ENCODE measurements around the gene ITPR1.

Gene ITPR1

DNA sequence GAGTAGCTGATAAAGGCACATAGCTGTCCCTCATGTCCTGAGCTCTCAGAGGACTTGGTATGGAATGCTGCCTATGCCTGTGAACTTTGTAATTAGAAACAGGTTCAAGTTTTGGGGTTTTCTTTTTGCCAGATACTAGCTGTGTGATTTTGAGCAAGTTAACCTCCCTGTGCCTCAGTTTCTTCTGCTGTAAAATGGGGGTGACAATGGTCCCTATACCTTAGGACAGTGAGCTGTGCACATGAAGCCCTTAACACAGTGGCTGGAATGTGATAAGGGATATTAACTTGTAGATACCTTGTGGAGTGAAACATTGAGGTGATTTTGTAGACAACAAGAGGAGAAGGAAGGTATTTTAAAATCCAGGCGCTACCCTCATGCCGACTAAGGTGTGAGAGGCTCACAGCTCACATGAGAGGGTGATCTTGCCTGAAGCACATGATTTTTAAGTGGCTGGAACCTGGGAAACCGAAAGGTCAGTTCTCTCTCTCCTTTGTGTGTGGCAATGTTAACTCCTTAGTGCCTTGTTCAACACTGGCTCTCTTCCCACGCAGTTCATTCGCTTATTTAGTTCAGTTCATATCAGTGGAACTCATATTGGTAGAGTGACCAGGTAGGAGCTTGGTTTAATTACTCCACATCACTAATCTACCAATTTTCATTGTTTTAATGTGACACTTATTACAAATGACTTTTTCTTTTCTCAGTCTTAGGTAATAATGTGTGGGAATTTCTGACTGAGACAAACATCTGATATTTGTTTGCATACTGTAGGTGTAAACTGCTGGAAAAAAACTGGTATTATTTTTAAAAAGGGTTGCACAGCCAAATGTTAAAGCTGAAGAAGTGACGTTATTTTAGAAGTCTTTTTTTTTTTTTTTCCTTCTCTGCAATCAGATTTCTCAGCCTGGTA is 236.2 kb downstream of the ITPR1 start:
- DNase-seq: no peak

DNA sequence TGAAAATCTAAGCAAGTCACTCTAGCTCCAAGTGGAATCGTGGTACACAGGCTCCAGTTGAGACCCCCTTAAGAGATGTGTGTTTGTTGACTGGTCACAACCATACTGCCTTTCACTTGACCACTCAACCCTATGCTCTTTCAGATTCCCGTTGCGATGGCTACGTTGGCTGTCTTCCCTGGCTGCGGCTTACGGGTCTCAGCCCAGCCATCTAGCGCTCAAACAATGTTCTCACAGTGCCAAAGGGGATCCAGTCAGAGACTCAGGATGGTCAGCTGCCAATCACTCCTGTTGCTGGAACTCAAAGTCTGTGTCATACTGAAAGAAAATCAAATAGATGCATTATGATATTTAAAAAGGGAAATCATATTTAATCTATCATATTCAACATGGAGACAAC is 237.6 kb downstream of the ITPR1 start:
- no peak for DNase-seq

DNA sequence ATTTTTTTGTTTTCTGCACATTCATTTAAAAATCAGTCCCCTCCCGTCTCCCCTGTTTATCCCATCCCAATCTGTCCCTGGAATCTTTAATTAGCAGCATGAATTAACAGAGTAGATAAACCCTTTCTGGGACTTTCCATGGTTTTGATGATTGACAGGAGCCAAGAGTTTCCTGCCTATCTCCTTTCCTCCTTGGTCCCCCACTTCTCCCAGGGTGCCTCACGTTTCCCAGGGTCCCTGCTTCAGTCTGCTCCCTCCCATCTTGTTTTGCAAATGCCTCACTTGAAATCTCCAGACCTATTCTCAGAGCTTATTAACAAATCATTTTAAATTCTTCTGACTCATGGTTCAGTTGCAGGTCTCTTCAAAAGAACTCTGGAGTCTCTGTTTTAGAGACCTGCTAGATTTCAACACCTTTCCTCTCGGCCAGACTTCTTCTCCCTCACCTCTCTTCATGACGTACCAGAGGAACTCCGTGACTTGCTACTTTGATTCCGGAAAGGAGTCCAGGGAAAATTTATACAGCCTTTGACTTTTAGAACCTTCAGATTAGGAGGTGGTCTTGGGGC is 238.5 kb downstream of the ITPR1 start:
- no peak for DNase-seq

DNA sequence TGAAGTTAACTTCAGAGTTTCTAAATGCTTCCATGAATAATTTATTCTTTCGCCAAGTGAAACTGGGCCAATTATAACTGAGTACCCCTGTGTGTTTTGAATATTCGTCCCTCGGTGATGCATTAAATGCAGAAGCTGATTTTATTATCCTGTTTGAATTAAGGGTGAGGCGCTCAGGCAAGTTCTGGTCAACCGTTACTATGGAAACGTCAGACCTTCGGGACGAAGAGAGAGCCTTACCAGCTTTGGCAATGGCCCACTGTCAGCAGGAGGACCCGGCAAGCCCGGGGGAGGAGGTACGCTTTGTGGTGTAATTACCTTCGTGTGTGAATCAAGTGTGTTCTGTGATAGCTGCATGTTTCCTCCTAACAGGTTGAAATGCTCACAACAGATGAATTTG is 239.8 kb downstream of the ITPR1 start:
- DNase-seq: no peak

DNA sequence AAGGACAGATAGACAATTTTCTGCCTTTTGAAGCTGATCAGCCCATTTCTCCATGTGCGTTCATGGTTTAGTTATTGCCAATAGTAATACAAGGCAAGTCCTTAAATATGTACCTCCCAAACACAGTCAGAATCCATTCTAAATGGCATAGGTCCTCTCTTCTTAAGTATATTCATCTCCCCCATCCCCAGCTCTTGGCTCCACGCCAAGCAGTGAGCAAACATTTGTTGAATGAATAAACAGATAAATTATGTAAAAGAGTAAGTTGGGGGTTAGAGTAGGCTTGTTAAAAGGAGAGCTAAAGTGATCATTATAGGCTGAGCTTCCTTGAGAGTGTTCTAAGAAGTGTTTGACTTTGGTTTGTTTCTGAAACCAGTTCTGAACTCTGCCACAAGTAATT is 241.3 kb downstream of the ITPR1 start:
- no peak for DNase-seq

DNA sequence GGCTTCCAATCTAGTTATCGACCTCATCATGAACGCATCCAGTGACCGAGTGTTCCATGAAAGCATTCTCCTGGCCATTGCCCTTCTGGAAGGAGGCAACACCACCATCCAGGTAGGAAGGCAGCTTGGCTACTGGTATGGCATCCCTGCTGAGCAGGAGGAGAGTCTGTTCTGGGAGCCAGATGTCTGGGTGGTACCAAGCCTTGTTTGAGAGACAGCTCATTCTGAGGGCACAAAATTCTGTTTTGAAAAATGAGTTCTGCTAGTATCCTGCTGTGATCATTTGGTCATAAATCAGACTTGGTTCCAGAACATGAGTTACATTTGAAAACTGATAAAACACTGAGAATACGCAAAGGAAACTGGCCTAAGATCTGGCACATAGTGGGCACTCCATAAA is 242.1 kb downstream of the ITPR1 start:
- DNase-seq: no peak

DNA sequence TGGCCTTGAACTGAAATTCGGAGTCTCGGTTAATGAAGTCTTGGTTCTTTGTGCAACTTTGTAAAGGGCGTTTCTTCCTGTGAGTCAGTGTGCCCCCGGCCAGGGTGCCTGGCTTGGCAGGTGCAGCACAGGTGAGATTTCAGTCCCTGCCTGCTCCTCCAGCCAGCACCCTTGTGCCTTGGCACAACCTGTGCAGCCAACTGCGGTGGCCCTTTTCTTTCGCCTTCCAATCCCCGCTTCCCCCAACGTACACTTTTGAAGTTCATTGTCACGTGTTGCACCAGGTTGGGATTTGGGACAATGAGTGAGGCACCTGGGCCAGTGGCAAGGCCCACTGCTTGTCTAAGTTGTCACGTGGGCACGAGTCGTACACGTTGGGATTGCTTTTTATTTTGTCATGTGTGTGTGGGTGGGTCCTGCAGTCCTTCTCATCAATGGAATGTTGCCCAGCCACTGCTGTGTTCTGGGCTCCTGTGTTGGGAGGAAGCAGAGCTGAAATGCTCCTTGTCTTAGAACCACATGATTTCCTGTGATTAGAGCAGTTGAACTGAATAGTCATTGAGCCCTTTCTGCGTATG is 243.2 kb downstream of the ITPR1 start:
- DNase-seq: no peak

DNA sequence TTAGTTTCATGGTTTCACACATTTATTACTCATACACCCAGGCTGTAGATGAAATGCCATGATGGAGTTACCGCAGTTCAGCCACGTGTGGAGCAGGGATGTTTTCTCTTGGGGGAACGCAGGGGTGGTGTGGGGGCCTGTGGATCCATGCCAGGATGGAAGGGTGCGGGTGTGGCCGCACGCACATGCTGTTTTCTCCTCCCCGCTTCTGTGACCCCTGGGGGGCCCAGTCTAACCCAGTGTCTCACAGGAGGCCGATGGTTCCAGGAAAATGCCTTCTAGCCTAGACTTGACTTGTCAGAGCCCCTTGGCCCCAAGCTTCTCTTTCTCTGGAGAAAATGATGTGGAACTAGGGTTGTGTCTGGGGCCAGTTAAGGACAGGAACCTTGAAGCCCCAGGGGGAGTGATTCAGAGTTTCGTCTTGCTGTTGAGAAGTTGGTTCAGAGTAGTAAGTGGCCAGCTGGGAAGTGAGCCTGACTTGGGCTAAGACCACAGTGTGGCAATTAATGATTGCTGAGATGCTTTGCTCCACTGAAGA is 245.7 kb downstream of the ITPR1 start:
- DNase-seq: no peak

DNA sequence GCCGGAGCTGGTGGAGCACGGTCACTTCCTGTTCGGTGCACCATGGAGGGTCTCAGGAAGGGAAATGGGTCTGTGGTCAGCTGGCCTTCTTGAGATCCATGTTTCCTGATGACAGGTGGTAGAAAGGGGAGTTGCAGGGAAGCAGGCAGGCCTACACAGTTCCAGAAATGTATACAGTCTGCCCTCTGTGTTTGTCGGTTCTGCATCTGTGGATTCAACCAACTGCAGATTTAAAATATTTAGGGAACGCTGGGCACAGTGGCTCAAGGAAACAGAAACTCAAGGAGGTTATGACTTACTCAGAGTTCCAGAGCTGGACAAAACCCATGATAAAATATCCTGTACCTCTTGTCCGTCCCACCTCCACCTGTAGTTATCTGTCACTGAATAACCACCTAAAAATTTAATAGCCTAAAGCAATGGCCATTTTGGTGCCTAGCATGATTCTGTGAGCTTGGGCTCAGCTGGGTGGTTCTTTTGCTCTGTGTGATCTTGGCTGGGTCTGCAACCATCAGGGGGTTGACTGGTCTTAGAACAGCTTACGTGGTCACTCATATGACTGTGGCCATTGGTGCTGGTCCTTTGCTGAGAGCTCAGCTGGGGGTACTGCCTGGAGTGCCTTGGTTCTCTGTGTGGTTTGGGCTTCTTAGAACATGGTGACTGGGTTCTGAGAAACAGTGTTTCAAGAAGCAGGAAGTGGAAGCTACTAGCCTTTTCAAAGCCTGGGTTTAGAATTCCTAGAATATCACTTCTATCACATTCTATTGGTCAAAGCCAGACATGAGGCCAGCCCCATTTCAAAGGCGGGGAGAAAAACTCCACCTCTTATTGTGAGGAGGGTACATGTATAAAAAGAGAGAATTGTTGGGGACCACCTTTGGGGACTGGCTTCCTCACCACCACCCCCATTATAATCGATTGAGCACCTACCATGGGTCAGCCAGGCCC is 246.4 kb downstream of the ITPR1 start:
- no peak for DNase-seq

DNA sequence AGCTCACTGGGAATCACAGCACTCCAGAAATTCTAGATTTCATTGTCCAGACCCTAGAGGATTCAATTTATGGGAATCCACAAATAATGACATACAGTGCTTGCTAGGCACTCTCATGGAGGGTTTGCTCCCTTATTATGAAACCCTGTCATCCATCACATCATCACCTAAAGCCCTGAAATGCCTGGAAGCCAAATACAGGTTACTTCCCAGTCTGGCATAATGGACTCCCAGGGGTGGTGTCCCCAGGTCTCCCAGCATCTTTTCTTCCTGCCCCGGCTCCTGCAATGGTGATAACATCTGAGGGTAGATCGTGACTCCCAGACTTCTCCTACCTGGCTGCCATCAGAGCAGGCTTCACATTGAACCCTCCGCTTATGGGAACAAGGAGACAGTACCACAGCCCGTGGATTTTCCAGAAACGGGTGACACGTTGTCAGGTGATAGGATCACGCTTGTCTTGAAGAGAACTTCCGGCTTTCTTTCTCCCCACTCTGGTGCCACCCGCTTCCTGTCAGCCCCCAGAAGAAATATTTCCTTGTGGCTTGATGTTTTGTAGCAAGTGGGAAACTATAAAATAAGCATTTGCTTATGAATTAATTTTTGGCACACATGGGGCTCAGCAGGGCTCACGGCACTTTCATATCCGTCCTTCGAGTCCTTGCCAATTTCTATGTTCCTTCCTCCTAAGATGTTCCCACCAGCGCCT is 247.4 kb downstream of the ITPR1 start:
- no peak for DNase-seq

DNA sequence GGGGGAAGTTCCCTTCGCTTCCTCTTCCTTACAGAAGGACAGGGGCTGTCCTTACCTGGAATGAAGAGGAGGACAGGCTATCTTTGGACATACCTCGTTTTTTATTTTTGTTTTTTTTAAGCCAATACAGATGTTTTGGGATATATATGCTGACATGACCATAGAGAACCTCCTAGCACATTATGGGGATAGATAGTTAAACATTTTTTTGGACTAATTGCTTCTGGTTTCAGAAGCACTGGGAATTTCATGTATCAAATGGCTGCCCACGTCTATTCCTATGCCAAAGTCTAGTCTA is 247.9 kb downstream of the ITPR1 start:
- DNase-seq: no peak

DNA sequence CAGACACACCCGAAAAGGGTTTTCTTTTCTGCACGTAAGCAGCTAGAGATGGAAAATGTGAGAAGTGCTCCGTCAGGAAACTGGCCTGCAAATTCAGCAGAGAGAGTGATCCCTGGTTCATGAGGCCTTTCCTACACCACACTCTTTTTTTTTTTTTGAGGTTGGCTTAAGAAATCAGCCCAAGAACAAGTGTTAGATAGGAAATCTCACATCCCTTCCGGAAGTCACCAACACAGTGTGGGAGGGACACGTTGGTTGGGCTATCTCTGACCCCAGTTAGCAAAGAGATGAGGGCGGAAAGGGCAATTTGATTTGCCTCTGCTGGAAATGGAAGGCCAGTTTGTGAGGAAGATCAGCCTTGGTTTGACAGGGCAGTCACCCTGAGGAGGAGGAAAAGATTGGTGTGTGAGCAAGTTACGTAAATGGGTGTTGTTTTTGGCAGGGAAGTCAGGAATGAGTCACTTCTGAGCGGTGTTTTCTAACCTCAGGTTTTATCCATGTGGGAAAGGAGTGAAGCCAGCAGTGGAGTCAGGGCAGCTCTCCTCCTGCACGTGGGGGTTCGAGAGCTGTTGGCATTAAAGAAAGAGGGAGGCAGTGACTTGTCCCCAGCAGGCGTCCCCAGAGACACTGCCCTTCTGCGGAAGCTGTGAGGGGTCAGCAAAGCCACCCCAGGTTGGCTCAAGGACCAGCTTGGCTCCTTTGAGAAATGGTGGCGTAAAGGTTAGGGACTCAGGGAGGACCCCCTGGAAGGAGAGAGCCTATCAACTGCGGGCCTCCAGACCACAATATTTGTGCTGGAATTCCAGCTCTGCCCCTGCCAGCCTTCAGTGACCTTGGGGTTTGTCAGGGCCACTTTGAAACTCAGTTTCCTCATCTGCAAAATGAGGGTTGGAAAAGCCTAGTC is 248.5 kb downstream of the ITPR1 start:
- DNase-seq: no peak

DNA sequence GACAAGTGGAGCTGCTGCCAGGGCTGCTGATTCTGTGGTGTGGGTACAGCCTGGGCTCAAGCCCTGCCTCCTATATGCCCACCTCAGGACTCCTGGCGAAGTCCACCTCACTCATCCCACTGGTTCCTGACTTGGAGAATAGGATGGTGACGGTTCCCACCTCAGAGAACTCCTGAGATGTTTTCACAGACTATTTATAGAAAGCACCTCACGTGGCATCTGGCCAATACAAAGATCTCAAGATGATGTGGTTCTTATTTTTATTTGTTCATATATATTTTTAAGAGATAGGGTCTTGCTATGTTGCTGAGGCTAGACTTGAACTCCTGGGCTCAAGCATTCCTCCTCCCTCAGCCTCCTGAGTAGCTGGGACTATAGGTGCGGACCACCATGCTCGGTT is 249.2 kb downstream of the ITPR1 start:
- no peak for DNase-seq

DNA sequence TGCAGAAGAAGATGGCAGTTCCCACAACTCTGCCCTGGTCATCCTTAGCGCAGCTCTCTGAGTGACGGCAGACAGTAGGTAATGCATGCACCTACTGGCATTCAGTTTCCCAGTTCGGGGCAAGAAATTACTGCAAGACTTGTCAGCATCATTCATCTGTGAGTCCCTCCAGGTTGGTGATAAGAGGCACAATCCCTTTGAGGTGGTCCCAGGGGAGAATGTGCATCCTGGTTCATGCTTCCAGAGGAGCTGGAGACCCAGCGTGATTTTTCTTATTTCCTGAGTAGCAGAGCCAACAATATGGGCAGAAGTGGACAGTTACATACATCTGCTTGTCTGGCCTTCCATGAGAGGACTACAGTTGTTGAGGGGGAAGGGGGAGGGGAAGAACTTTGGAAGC is 250.2 kb downstream of the ITPR1 start:
- no peak for DNase-seq

DNA sequence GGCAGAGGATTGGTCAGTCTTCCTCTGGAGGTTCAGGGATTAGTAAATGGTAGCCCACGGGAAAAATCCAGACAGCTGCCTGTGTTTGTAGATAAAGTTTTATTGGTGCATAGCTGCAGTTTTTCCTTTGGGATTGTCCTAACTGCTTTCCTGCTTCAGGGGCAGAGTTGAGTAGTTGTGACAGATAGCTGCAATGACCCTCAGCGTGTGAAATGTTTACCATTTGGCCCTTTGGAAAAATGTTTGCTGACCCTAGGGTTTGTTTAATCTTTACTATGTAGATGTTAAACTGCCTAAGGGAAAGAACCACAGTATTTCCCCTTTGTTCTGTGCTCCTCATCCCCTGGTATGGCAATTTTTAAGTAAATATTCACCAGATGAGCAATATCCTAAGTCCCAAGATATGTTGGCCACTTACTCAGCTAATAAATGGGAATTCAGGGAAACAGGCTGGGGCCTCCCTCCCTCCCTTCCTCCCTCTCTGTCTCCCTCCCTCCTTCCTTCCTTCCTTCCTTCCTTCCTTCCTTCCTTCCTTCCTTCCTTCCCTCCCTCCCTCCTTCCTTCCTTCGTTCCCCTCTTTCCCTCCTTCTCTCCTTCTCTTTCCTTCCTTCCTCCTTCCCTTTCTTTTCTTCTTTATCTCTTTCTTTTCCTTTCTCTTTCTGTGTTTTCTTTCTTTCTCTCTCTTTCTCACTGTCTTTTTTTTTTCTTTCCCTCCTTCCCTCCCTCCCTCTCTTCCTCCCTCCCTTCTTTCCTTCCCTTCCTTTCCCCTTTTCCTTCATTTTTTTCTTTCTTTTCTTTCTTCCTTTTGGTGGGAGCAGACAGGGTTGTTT is 251.5 kb downstream of the ITPR1 start:
- no peak for DNase-seq

DNA sequence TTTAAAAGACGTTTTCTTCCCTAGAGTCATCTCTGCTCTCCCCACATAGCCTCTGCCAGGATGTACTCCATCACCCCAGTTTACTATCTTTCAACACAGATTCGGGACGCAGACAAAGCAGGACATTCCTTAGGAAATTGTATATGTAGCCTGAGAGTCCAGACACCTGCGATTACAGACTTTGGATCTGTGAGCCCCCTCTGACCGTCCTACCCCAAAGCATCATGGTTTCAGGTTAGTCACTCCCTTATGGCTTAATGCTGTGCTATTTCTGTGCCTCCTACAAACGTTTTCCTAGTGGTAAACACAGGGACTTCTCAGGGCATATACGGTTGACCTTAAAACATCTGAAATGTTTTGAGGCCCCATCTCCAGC is 252.1 kb downstream of the ITPR1 start:
- DNase-seq: no peak

DNA sequence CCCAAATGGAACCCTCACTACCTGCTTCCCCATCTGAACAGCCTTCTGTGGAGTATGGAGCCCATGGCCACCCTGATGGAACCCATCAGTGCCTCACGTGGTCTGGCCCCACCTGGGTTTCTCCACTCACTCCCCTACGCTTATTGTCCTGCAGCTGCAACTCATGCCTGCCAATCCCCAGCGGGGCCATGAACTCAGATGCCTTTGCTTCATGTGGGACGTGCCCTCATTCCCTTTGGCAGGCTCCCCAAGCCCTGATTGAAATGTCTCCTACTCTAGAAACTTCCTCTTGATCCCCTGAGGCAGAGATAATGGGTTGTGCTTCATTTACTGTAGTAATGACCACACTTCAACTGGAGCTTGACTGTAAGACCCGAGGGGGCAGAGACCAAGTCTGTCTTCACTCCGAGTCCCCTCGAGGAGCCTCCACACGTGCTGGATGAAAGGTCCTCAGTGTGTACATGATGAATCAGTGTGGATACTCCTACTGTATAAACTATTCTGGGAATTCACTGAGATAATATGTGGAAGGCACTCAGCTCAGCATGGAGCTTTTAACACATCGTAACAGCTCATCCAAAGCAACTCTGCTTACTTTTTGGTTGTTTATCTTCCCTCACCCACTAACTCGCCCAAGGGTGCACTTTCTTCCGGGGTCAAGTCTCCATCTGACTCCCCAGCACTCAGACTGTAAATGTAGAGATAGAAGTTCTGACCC is 253.3 kb downstream of the ITPR1 start:
- DNase-seq: no peak

DNA sequence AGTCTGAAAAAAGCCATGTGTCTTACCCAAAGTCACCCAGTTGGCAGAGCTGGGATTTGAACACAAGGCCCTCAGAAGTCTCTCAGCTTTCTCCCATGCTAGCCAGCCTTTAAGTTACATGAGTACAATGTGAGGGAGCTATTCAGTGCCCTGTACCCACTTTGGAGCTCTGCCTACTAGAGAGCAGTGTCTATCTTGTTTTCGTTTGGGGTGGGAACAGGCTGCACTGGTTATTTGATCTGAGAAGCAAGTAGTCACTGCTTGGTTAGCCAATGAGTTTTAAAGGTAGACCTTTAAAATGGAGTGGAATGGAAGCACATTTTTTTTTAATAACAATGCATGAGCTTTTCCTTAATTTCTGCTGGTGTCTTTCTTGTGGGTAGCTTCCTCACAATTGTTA is 255.0 kb downstream of the ITPR1 start:
- no peak for DNase-seq

DNA sequence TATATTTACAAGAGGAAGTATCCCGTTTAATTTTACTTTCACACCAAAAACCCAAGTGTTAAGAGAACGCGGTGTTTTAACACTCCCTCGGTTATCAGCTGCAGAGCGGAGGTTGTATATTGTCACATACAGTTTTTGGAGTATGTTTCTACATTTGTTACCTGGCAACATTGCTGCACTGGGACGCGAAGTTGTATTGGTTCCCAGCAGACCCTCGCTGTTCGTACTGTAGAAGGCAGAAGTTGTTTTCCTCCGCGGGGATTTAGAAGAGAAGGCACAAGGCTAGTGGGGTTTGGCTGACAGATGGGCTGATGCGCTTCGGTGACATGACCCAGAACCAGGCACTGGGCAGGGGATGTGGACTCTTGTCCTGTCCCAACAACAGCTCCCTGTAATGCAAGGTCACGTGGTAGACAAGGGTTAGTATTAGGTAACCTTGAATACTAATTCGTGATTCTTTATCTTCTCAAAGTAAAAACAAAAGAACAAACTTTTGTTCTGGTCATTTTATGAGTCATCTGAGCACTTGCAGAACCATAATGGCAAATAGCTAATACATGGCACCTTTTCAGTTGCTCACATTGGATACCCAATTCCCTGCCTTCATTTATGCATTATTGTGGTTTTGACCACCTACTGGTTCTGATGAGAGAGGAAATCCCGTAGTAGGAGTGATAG is 255.7 kb downstream of the ITPR1 start:
- DNase-seq: no peak
